ENCODE data around the gene SLC22A13.
"Not testable (repeated sequence)": the region's sequence is repeated elsewhere in the genome, so short reads cannot be mapped to it uniquely, and the experiment has no call there.

SLC22A13 gene

GRCh38 chr3:38306941-38307340 is 41.3 kb downstream of the SLC22A13 start:
- no peak for DNase-seq

DNA sequence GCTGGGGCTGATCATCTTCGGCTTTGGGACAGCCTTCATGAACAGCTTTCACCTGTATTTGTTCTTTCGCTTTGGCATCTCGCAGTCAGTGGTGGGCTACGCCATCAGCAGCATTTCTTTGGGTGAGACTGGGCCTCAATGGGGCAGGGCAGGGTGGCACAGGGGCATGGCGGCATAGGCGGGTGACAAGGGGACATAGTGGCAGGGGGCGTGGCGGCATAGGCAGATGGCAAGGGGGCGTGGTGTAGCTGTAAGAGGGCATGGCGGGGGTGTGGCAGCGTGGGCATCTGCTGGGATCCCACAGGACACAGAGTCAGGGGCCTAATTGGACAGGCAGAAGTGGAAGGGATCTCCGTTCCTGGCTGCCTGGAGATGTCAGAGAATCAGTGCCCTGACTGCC is 42.0 kb downstream of the SLC22A13 start:
- no peak for DNase-seq

GRCh38 chr3:38308456-38308855 is 42.8 kb downstream of the SLC22A13 start:
- DNase-seq = no peak

GRCh38 chr3:38311476-38311875 is 45.9 kb downstream of the SLC22A13 start:
- DNase-seq = no peak

DNA sequence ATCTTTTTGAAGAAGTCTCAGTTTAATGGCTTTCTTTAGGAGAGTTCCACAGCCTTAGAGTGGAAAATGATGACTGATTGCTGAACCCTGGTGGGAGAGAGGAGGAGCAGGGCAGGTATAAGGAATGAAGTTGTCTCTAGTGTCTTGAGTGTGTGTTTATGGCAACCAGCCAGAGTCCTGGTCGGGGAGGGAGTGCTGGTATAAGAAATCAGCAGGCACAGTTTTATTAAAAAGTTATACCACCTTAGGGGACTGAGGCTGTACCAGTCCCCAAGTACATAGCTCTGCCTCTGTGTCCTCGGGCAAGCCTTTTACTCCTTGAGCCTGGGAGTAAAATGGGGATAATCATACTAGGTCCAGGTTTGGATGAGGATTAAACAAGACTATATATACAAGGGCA is 46.3 kb downstream of the SLC22A13 start:
- DNase-seq = no peak

- DNase-seq = no peak
These were observed 46.7 kb downstream of the SLC22A13 start for GRCh38 chr3:38312356-38312755.

GRCh38 chr3:38313263-38313662 is 47.7 kb downstream of the SLC22A13 start:
- DNase-seq = no peak

DNA sequence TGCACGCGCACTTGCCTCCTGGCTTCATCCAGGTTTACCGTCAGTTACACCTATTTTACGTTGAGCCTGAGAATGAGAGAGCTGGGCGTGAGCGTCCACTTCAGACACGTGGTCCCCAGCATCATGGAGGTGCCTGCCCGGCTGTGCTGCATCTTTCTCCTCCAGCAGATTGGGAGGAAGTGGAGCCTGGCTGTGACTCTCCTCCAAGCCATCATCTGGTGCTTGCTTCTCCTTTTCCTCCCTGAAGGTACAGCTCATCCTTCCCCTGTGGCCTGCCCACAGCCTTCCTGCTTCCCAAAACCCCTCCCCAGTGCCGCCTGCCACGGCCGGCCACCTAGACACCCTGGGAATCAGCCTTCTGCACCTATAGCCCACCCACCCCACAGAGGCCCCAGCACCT is 48.1 kb downstream of the SLC22A13 start:
- no peak for DNase-seq

GRCh38 chr3:38314112-38314763 is 48.6 kb downstream of the SLC22A13 start:
- no peak for DNase-seq

- no peak for DNase-seq
These were observed 49.3 kb downstream of the SLC22A13 start for GRCh38 chr3:38314764-38315487.

- DNase-seq = no peak
These were observed 50.0 kb downstream of the SLC22A13 start for GRCh38 chr3:38315488-38316230.

DNA sequence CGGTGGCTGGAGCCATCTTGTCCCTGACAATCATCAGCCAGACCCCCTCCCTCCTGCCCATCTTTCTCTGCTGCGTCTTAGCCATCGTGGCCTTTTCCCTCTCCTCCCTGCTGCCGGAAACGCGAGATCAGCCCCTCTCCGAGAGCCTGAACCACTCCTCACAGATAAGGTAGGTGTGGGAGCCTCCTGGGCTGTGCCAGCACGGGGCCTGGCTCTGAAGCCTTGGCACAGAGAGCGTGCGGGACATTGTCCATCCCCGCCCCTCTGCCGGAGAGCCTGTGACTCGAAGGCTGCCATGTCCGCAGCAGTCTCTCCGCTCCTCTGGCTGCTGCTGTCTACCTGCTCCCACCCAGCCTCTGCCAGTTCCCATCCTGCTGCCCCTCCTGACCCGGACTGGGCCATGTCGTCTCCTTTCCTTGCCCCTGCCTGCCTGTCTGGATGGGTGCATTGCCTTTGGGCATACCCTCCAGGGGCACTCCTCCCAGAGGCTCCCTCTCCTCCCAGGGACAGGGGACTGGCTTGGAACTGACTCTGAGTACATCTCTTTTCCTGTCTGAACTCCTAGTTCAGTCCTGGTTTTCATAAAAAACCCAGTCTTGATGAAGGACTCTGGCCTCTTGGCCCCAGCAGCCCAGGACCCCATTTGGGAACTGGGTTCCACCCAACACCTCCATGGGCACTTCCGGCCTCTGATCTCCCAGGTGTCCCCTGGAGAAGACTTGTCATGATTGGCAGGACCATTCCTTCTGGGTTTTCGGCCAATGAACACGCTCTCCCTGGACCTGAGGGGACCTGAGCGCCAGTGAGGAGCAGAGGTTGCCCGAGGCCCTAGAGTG is 51.0 kb downstream of the SLC22A13 start:
- no peak for DNase-seq

- DNase-seq = no peak
These were observed 51.7 kb downstream of the SLC22A13 start for GRCh38 chr3:38317192-38317759.

- DNase-seq = no peak
These were observed 53.4 kb downstream of the SLC22A13 start for GRCh38 chr3:38318766-38319671.

DNA sequence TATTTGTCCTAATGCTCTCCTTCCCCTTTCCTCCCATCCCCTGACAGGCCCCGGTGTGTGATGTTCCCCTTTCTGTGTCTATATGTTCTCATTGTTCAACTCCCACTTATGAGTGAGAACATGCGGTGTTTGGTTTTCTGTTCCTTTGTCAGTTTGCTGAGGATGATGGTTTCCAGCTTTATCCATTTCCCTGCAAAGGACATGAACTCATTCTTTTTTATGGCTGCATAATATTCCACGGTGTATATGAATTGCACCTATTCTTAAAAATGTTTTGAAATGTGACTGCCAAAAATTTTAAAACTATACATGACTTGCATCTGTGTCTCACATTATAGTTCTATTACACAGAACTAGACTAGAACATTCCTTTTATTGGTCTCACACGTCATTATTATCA is 55.0 kb downstream of the SLC22A13 start:
- not testable (repeated sequence) for DNase-seq

- no peak for DNase-seq
These were observed 57.4 kb downstream of the SLC22A13 start for GRCh38 chr3:38323060-38323459.

DNA sequence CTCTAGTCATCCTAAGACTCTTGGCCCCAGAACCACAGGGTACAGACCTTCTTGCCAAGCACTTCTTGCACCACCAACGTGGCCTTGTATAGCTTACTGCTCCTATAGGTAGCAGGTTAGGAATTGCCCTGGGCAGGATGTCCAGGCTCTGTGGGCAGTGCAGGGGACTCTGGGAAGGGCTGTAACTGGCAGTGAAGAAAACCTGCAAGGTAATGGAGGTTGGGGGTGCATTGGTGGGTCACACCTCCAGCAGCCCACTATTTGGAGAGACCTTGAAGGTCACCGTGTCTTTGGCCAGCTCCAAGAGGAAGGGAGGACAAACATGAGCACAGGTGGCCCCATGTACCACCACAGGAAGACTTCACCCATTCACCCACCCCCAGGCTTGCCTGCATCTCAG is 59.6 kb downstream of the SLC22A13 start:
- no peak for DNase-seq

- no peak for DNase-seq
These were observed 61.9 kb downstream of the SLC22A13 start for GRCh38 chr3:38327335-38328009.
